ENCODE data around the gene POP4. TPM values are rescaled to one million over a fixed set of nuclear protein-coding genes. Genes with fewer than 3 reads are reported as not detected.

POP4 gene
- total and polyA plus RNA-seq, 2 donors (not counting 3 experiments of a cell fraction or from before 2014, with no cell fraction given), result 56.2 to 64.4 TPM

DNA sequence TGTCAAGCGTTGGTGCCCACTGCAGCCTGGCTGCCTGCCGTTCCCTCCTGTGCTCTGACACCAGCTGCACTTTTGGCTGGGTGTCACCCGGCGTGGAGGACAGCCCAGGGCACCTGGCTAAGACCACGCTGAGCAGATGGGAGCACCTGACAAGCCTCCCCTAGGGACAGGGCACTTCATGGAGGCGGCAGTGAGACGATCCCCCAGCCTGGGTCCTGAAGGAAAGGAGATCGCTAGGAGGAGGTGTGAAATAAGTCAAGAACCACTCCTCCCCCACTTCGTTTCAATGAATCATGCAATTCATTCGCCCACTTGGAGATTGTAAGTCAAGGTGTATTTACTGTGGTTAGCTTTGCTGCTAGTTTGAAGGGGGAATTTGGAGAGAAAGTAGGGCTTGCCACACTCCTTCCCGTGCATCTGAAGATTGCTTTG is 41.5 kb upstream of the POP4 start:
- H3K9me3 ChIP-seq (replicated peaks; ENCODE audit: control insufficient read depth, insufficient read depth, low read length), result no peaks in the 10 kb centered on the region
- H3K4me2 ChIP-seq (ENCODE audit: insufficient read depth, low read length), result no peak overlapping the region
- no peak overlapping the region for H2AFZ ChIP-seq (ENCODE audit: low read depth, low read length)
- BruUV-seq (replicated peaks), result no TSS peak
- H3K36me3 ChIP-seq (ENCODE audit: control insufficient read depth in 2 of 2, extremely low read depth in 1 of 2, insufficient read depth in 2 of 2, low read length in 2 of 2), result no peaks in the 10 kb centered on the region
- H3K9ac ChIP-seq (replicated peaks; ENCODE audit: extremely low read depth, insufficient read depth, low read length), result no peak overlapping the region
- H4K20me1 ChIP-seq (replicated peaks; ENCODE audit: control insufficient read depth, extremely low read depth, insufficient read depth, low read length), result no peaks in the 10 kb centered on the region
- no peak for DNase-seq (ENCODE audit: low read depth, low spot score)
- no peaks in the 10 kb centered on the region for H3K79me2 ChIP-seq (ENCODE audit: control insufficient read depth, insufficient read depth, low read length)
- dilution Hi-C loops (cut with MboI; ENCODE audit: extremely low pct_ligation_motif_present, low sequenced_read_pairs) (no loop called here), intact Hi-C loops (cut with micrococcal nuclease) (no loop called here)
- H3K27ac ChIP-seq (ENCODE audit: insufficient read depth, low read depth, low read length), result no peak overlapping the region
- H3K9me1 ChIP-seq (replicated peaks; ENCODE audit: control insufficient read depth, extremely low read depth, insufficient read depth, low read length), result no peaks in the 10 kb centered on the region
- CTCF ChIA-PET, result no interaction called here
- TF ChIP-seq FOS (IDR thresholded peaks at IDR 0.05; ENCODE audit: borderline replicate concordance, insufficient read depth, low read length) (no peak), POLR2AphosphoS5 (IDR thresholded peaks at IDR 0.05; ENCODE audit: insufficient read depth, low read depth, low read length) (no peak), JUN (IDR thresholded peaks at IDR 0.05; ENCODE audit: borderline replicate concordance, insufficient read depth, insufficient read length, low read depth) (no peak), GATA2 (IDR thresholded peaks at IDR 0.05; ENCODE audit: insufficient read depth, insufficient read length, low read depth, low read length) (no peak), EZH2 (IDR thresholded peaks at IDR 0.05; ENCODE audit: borderline replicate concordance, low read depth, low read length, severe bottlenecking) (no peak), MYC (IDR thresholded peaks at IDR 0.05; ENCODE audit: low read depth, low read length) (no peak), POLR2A (IDR thresholded peaks at IDR 0.05; ENCODE audit: low read depth, low read length) (no peak)
- H3K27me3 ChIP-seq (ENCODE audit: control insufficient read depth in 2 of 2, insufficient read depth in 2 of 2, low read length in 2 of 2), result no peaks in the 10 kb centered on the region
- POLR2A ChIA-PET, result no interaction called here
- no peak for FAIRE-seq
- H3K4me1 ChIP-seq (ENCODE audit: control insufficient read depth, extremely low read depth, insufficient read depth, low read length), result no peaks in the 10 kb centered on the region
- no peak overlapping the region for H3K4me3 ChIP-seq (replicated peaks in 1 of 3; ENCODE audit: insufficient read depth in 1 of 3, low read depth in 1 of 3, low read length in 3 of 3)

- POLR2A ChIA-PET, result no interaction called here
- dilution Hi-C loops (cut with MboI; ENCODE audit: extremely low pct_ligation_motif_present, low sequenced_read_pairs), result no loop called here
- BruUV-seq (replicated peaks), result no TSS peak
Measured at GRCh38 chr19:29565171-29565570, 40.9 kb upstream of the POP4 start.

More at GRCh38 chr19:29565171-29565570, 40.9 kb upstream of the POP4 start:
- Histone ChIP-seq H3K4me1 (ENCODE audit: control insufficient read depth, extremely low read depth, insufficient read depth, low read length) (no peaks in the 10 kb centered on the region), H3K4me3 (replicated peaks in 1 of 3; ENCODE audit: insufficient read depth in 1 of 3, low read depth in 1 of 3, low read length in 3 of 3) (no peak overlapping the region), H3K9ac (replicated peaks; ENCODE audit: extremely low read depth, insufficient read depth, low read length) (no peak overlapping the region), H3K9me1 (replicated peaks; ENCODE audit: control insufficient read depth, extremely low read depth, insufficient read depth, low read length) (no peaks in the 10 kb centered on the region), H2AFZ (ENCODE audit: low read depth, low read length) (no peak overlapping the region), H3K9me3 (replicated peaks; ENCODE audit: control insufficient read depth, insufficient read depth, low read length) (no peaks in the 10 kb centered on the region), H3K36me3 (ENCODE audit: control insufficient read depth in 2 of 2, extremely low read depth in 1 of 2, insufficient read depth in 2 of 2, low read length in 2 of 2) (no peaks in the 10 kb centered on the region), H3K4me2 (ENCODE audit: insufficient read depth, low read length) (no peak overlapping the region), H3K79me2 (ENCODE audit: control insufficient read depth, insufficient read depth, low read length) (no peaks in the 10 kb centered on the region), H4K20me1 (replicated peaks; ENCODE audit: control insufficient read depth, extremely low read depth, insufficient read depth, low read length) (no peaks in the 10 kb centered on the region), H3K27ac (ENCODE audit: insufficient read depth, low read depth, low read length) (no peak overlapping the region), H3K27me3 (ENCODE audit: control insufficient read depth in 2 of 2, insufficient read depth in 2 of 2, low read length in 2 of 2) (no peaks in the 10 kb centered on the region)
- FAIRE-seq (no peak), DNase-seq (ENCODE audit: low read depth, low spot score) (no peak)
- TF ChIP-seq MYC (IDR thresholded peaks at IDR 0.05; ENCODE audit: low read depth, low read length) (no peak), POLR2A (IDR thresholded peaks at IDR 0.05; ENCODE audit: low read depth, low read length) (no peak), JUN (IDR thresholded peaks at IDR 0.05; ENCODE audit: borderline replicate concordance, insufficient read depth, insufficient read length, low read depth) (no peak), MAX (IDR thresholded peaks at IDR 0.05; ENCODE audit: insufficient read depth, insufficient read length) (no peak), GATA2 (IDR thresholded peaks at IDR 0.05; ENCODE audit: insufficient read depth, insufficient read length, low read depth, low read length) (no peak), POLR2AphosphoS5 (IDR thresholded peaks at IDR 0.05; ENCODE audit: insufficient read depth, low read depth, low read length) (no peak), FOS (IDR thresholded peaks at IDR 0.05; ENCODE audit: borderline replicate concordance, insufficient read depth, low read length) (no peak), EZH2 (IDR thresholded peaks at IDR 0.05; ENCODE audit: borderline replicate concordance, low read depth, low read length, severe bottlenecking) (no peak)
- TF ChIP-seq, protein P1, sequence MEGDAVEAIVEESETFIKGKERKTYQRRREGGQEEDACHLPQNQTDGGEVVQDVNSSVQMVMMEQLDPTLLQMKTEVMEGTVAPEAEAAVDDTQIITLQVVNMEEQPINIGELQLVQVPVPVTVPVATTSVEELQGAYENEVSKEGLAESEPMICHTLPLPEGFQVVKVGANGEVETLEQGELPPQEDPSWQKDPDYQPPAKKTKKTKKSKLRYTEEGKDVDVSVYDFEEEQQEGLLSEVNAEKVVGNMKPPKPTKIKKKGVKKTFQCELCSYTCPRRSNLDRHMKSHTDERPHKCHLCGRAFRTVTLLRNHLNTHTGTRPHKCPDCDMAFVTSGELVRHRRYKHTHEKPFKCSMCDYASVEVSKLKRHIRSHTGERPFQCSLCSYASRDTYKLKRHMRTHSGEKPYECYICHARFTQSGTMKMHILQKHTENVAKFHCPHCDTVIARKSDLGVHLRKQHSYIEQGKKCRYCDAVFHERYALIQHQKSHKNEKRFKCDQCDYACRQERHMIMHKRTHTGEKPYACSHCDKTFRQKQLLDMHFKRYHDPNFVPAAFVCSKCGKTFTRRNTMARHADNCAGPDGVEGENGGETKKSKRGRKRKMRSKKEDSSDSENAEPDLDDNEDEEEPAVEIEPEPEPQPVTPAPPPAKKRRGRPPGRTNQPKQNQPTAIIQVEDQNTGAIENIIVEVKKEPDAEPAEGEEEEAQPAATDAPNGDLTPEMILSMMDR (IDR thresholded peaks at IDR 0.05; ENCODE audit: extremely low read depth in 1 of 2, insufficient read depth in 1 of 2, low read depth in 1 of 2, low read length in 2 of 2), result no peak
- intact Hi-C loops (cut with micrococcal nuclease), result no loop called here
- CTCF ChIA-PET, result no interaction called here
